GM18873 (cell line): Measurements from ENCODE around the gene GNAO1.

Experiments used
- ATAC-seq: cut with Tn5 transposase; IDR thresholded peaks from one replicate; pipeline ENCODE4 v1.9.1; 2021; ENCODE audit warnings: mild to moderate bottlenecking, moderate library complexity, moderate number of reproducible peaks; ENCODE audit not compliant: unreplicated experiment, low FRiP score

The GNAO1 gene

DNA sequence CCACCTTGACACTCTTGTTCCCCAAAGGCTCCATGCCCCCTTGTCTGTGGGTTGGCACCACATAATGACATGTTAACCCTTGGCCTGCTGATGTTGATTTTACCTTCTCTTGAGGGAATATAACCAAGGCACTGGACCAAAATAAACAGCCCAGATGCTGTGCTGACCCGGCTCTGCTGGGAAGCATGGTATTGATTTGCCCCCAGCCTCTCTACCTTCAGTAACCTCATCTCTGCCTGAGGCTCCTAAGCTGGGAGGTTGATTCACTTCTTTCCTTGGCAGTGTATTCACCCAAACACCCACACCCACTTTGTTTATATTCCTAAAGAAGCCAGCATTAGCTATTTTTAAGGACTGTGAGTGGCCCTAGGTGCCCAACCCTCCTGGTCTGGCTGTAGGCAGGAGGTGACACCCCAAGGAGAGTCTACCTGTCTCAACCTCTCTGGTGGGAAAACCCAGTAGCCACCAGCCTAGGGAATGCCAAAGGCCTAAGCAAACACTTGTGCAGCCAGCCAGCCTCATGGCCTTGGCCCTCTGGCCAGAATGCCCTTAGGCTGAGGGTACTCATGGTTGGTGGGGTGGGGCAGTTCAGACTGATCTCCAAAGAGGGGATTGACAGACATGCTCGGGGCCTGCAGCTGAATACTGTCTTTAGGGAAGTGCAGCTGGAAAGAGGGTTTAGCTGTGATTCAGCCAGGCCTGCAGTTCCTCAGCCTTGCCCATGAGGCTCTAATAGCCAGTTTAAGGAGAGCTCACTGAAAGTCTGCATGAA is 42.7 kb downstream of the GNAO1 start:
- ATAC-seq: no peak

DNA sequence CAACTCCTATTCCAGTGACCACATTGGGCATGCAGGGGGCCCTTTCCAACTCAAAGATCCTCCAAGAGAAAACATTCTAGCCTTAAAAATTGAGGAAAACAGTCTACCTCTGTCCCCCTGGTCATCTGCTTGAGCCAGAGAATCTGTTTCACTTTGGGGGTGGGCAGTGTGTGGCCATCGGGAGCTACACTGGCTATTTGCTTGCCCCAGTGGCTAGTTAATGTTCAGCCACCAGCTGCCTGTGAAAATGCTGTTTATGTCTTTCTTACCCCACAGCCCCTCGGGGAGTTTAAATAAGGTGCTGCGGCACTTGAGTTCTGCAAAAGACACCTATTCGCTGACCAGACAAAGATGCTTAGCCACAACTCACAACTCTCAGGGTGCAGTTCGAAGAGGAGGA is 43.4 kb downstream of the GNAO1 start:
- ATAC-seq: no peak

DNA sequence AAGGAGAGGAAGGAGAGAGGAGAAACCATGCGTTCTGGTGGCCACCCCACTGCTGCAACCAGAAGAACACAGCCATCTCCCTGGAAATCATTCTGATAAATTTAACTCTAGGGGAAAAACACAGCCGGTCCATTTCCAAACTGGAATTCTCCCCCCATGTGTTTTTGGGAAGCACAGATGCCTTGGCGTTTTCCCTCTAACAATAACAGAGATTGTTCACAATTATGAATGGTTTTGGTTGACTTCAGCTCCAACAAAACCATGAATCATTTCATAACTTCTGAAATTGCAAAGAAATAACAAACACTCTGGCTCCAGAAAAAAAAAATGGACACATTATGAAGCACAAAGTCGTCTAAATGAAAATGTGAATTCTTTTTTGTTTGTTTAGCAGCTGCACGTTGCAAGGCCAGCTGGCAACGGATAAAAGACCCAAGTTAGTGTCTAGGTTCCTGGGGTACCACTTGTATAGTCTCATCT is 46.2 kb downstream of the GNAO1 start:
- ATAC-seq: no peak

DNA sequence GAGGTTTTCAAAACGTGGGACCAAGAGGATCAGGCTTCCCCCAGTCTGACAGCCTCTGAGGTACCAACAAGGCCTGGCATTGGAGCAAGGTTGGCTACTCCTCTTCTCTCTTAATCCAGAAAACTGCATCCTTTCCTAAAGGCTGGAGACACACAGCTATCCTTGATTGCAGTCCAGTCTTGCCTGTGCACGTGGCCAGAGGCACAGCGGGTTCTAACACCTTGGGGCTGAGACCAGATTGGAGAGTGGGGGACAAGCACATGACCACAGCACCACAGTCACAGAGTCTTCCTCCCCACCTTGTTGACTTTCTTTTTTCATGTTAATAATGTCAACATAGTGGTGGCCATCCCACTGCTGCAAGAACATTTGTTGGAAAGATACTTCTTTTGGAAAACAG is 46.9 kb downstream of the GNAO1 start:
- ATAC-seq: no peak

DNA sequence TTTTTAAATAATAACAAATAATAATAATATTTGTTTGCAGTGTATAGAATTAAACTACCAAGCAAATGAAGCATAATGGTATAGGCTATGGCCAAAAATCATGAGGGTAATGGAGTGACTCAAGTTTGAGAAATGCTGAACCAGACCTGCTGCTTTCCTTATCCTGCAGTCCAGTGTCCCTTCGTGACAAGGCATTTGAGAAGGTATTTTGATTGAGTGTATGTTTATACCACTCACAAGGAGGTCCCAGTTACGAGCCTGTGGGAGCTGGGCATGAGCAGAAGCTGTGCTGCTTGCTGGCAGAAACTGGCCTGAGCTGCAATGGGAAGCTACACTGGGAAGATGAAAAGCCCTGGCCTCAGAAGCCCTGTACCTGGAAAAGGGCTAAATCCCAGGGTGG is 50.3 kb downstream of the GNAO1 start:
- ATAC-seq: no peak

DNA sequence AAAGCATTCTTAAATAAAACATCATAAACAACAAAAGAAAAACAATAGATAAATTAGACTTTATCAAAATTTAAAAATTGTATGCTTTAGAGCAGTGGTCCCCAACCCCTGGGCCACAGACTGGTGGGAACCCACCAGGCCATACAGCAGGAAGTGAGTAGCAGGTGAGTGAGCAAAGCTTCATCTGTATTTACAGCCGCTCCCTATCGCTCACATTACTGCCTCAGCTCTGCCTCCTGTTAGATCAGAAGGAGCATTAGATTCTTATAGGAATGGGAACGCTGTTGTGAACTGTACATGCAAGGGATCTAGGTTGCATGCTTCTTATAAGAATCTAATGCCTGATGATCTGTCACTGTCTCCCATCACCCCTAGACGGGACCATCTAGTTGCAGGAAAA is 51.5 kb downstream of the GNAO1 start:
- ATAC-seq: no peak

DNA sequence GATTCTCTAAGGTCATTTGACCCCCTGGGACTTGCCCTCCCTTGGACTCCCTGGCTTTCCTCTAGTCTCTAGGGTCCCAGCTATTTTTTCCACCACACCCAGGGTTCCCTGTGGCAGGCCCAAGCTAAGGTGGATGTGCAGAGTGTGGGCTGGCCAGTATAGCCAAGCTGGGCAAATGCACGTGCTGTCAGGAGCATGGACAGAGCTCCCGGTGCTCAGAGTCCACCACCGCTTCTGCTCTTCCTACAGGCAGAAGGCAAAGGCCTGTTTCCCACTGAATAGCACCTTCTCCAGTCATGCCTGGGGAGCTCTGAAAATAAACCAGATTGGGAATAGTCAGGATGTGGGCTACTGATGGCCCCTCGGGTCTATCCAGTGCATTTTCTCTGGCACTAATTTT is 53.3 kb downstream of the GNAO1 start:
- ATAC-seq: no peak

DNA sequence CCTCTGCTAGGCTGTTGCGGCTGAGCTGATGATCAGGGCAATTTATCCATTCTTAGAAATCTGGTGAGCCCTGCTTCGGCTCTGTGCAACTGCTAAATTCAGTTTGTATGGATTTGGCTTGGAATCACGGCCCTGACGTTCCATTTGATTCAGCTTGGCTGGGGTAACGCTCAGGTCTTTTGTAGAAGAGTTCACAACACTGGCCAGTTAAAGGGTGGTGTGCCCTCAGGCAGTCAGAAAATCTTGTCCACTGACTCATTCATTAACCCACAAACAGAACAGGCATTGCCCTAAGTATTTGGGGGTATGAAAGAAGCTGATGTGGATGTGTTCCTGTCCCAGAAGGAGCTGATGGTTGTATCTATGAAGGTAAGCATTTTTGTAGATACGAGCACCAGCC is 53.9 kb downstream of the GNAO1 start:
- no peak for ATAC-seq

DNA sequence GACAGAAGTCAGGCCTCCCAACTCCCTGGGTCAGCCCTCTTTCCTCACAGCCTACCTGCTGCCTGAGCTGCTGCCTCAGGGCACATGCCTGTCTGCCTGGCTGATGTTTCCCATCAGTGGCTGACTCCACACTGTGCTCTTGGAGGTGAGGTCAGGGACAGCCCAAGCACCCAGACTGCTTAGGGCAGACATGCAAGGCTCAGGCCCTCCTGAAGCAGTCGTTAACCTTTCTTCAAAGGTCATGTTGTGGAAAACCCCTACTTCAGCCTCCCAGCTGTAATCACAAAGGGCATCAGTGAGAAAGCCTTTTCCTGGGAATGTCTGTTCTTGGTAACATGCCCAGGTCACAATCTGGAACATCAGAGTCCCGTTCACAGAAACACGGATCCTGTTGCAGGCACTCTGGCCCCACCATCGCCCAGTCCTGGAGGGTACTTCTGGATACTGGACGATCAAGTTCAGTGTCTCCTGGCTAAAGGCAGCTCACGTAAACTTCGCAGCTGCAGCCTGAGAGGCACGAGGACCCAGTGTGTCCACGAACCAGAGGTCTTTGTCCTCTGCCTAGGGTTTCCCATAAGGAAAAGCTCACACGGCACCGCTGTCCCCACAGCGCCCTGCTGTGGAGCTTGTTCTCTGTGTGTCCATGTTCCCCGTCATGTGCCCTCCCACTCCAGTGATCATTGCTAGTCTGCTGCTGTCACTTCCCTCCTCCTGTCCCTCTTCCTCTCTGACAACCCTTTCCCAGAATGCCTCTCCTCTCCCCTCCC is 54.9 kb downstream of the GNAO1 start:
- no peak for ATAC-seq

DNA sequence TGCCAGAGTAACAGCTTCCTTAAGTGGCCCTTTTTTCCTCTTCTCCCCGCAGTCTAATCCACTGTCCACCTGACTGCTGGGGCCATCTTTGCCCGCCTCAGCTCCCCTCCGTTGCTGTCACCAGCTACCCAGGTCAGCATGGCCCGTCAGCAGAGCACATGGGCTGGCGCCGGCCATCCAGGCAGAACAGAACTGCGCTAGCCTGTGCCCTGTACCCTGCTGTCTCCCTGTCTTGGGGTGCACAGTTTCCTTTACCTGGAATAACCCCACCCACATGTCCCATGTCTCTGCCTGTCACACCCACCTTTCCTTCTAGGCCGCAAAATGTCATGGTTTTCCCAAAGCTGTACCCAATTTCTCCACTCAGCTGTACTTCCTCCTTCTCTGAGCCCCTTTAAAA is 55.7 kb downstream of the GNAO1 start:
- ATAC-seq: no peak

DNA sequence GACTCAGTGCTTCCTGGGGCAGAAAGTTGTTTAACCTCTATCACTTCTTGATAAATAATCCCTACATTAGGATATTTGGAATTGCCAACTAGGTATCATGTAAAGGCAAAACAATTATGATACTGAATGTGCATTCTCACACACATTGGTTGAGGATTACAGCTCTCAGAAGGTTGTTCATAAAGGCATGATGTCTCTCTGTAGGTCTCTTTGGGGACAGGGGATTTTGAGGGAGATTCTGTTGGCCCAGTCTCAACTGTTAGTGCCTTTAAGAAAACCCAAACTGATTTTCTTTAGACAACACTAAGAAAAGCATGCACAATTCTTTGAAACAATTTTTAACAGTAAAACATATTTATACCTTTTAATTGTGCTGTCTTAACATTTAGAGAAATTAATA is 56.5 kb downstream of the GNAO1 start:
- ATAC-seq: no peak

DNA sequence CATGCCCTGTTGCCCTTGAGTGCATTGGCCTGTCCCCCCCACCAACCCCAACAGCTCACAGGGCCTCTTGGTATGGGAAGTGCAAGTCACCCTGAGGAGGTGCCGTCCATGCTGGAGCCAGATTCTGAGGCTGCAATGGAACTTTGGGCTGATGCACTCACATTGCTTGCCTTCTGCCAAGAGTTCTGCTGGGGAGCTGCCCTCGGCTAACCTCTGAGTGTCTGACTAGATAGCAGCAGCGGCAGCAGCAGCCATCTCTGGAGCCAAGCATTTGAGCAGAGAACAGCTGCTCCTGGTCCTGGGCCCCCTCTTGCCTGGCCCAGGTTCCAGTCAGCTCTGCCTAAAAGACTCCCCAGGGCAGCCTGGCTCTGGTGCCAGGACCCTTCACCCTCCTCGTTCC is 61.5 kb downstream of the GNAO1 start:
- ATAC-seq: no peak

DNA sequence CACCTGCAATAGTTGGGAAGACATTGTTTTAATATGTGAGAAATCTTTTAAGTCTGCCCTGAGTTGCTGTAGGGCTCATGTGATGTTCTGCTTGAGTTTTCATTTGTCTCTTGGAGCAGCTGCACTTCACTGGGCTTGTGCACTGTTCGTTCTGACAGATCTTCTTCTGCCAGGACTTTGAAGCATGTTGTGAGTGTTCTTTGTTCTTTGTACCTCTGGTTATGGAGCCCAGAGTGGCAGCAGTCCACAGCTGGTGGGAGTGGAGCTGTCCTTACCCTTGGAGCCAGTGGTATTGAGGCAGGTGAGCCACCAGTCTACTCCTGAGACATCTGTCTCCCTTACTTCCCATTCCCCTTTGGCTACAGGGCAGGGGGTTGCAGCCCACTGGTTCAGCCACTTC is 64.6 kb downstream of the GNAO1 start:
- ATAC-seq: no peak

DNA sequence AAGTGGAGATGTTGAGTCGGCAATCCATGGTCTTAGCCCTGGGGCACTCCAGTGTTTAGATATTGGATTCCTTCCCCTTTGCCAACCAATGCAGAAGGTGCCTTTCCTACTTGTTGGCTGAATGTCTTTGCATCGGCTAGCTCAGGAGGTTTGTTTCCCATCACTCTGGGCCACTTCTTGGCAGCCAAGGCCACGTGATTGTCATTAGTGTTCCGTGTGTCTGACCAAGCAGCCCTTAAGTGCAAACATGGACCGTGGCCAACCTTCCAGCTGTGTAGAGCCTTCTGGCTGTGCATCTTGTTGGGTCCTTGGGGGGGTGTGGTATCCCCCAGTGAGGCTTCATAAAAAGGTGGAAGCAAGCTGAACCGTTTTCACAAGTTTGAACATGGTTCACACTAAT is 66.0 kb downstream of the GNAO1 start:
- ATAC-seq: no peak

DNA sequence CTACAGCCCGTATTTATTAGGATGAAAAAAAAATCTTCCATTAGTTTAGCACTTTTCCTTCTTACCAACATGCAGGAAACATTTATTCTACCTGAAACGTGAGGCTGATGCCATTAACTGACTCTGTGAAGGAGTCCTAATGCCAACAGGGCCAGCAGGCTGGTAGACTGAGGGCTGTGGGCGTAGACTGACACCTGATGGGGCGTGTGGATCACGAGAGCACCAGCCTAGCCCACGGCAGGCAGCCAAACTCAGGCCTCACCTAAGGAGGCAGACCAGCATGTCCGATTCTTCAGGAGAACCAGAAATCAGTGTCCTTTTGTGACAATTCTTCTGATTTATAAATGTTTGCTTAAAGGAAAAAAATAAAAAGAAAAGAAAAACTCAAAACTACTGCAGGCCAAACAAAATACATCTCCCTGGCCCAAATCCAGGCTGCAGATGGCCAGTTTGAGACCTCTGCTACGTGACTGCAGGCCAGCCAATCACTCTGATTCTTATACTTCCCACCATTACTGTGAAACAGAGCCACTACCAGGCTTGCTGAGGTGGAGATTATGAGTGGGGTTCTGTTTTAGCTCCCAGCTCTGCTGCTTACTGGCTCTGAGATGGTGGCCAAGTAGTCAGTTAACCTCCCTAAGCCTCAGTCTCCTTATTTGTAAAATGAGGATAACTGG is 66.5 kb downstream of the GNAO1 start:
- no peak for ATAC-seq

DNA sequence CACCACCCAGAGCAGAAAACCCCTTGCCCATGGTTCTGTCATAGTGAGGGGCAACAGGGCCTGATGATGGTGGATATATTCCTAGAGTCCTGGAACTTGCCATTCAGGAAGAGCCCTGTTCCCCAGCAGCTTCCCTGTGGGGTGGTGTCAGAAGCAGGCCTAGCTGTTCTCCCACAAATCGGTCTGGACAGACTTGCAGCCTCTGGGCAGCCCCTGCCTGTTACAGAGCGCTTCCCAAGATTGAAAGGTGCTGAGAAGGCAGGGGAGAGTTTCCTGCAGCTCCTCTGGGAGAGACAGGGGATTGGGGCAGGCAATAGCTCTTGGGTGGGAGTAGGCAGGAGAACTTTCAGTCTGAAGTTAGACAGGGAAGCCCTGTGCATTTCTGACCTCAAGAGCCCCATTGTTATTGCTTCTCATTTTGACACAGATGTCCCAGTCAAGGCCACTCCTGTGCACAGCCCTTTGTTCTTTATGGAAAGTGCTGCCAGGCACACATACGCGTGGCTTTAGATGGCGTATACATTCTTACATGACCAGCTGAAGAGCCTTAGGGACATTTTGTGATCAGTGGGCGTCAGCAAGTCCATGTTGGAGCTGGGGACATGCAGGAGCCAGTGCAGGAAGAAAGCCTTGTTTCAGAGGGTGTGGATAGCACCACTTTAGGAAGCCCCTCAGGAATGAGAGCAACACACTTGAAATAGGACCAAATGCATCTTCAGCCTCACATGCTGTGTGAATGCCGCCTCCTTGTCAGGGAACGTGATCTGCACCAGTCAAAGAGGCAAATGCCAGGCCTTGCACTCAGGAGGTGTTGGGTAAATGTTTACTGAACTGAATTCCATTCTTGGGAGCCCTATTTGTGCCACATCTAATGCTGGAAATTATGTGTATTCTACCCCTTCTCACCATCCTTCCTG is 67.5 kb downstream of the GNAO1 start:
- no peak for ATAC-seq

DNA sequence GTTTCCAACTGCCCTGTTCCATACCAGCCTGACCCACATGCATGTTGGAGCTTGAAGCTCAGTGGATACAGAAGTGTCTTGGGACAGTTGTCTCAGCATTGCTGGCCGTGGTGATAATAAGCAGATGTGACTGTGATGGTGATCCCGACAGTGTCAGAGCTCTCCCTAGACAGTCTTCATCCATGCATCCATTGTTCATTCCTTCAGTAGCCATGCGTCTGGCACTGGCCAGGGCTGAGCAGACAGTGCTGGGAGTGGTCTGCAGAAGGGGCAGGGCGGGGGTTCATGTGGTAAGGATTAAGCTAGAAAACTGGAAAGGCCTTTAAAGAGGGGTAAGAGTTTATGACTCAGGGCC is 68.1 kb downstream of the GNAO1 start:
- ATAC-seq: no peak

DNA sequence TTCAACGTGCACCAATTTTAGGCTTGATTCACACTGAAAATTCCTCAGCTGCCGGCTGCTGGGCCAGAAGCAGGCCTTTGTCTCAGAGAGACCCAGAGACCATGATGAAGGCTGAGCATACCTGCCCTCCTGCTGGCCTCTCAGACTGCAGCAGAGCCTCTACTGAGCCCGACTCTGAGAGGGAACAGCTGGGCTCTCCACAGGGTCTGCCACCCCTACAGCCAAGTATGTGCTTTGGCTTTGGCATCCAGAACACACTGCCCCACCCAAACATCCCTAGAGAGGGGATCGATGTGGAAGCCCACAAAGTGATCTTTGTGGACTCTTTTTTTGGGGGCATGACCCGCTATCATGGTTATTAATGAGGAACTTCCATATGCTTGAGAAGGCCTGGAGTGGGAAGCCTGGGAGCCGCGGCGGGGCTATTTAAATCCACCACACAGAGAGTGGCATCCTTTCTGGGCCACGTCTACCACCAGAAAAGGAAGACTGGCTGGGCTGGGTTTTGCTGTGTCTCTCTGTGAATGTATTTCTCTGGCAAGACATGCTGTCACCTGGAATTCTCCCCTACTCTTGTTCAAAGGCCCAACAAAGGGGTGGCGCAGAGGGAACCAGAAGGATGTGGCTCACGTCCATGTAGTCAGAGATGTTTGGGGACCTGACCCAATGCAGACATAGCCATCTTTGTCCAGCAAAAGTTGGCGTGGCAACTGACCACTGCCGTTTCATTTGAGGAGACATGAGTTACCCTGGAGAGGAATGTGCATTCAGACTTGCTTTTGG is 69.3 kb downstream of the GNAO1 start:
- ATAC-seq: no peak

DNA sequence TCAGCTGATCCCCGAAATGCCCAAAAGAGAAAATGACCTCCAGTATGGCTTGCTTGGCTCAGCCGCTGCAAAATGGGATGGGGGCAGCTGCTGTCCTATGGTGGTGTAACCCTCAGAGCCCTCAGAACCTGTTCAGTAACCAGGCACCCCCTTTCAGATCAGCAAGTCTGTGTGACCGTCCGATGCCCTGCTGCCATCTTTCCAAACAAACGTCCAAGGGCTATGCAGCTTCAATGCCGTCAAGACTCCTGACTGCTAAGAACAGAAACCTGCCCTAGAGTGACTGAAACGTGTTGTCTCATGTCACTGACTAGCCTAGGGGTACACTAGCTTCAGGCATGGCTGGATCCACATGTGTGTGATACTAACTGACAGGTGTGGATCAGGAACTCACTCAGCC is 70.4 kb downstream of the GNAO1 start:
- no peak for ATAC-seq

DNA sequence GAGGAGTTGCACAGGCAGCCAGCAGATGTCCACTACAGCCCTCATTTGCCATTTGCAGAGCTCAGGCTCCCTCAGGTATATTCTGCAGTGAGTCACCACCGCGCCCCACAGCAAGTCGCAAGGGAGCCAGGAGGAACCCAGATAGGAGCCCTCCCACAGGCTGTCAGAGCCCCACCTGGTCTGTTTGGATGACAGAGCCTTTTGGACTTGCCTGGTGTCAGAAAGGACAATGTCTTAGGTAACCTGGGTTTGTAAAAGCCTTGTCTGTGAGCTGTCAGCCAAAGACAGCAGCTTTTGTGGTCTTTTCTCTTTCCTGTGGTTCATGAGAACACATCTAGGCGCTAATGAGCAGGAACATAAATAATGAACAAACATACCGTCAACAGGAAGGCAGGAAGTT is 70.9 kb downstream of the GNAO1 start:
- ATAC-seq: no peak
